Lower leg skin (tissue), 4 donors: Measurements from ENCODE around the gene CA9. TPM values are rescaled to one million over a fixed set of nuclear protein-coding genes. Genes with fewer than 3 reads are reported as not detected.
A peak's percentile ranks its signal among the peaks of the same experiment; 100 is the strongest.

Source experiments
- DNase-seq, 2 donors: peaks; one replicate each; pipeline ENCODE4 v3.0.0-alpha.2; 2019; ENCODE audit warnings: low spot score in 2 of 2
- H3K4me3 ChIP-seq: fragments of 200-600 bp; sonication (generic); 2 replicates; pipeline ENCODE4 v1.5.1; 2017; ENCODE audit warnings: mild to moderate bottlenecking, low read depth; ENCODE audit not compliant: poor library complexity, severe bottlenecking
- CTCF ChIP-seq, 3 donors: fragments of 450-650 bp; IDR thresholded peaks; one replicate each; pipeline ENCODE4 v1.5.1; 2016; ENCODE audit warnings: antibody characterized with exemption in 3 of 3, mild to moderate bottlenecking in 3 of 3, moderate library complexity in 2 of 3
- POLR2A ChIP-seq, 2 donors: fragments of 450-650 bp; IDR thresholded peaks; one replicate each; pipeline ENCODE4 v1.6.1; 2016 to 2017; ENCODE audit warnings: antibody characterized with exemption in 2 of 2, mild to moderate bottlenecking in 1 of 2, moderate library complexity in 1 of 2
- WGBS, 2 donors: methylation state at CpG; one replicate each; pipeline ENCODE4 v1.1.5; 2018; 5-methylcytosine and 5-hydroxymethylcytosine counted together
- intact Hi-C: fragments of 100-400 bp; cut with DNase I; formaldehyde crosslinking; loops from one replicate; pipeline ENCODE4 v1.15.0; 2023; ENCODE audit warnings: low total_unique reads
- total RNA-seq, 4 donors: library from RNA; depleted of rRNA; stranded (reverse); fragments of >200 nt; gene quantifications; one replicate each; pipeline ENCODE4 v1.1.0, GENCODE V29; 2016

CA9 gene
- 10 to 100 TPM in 1 of 4 donors, 1 to 10 TPM in 2, under 1 TPM in 1; 0.25 to 22.2 (median 4.2) TPM for total RNA-seq

- H3K4me3 ChIP-seq: no peak within 1 kb of the TSS
- intact Hi-C loops: loop anchor here (10.0 kb wide), 1 partner anchor 51 kb away; no protein-coding TSS in a partner anchor
- TF ChIP-seq POLR2A (IDR thresholded peaks at IDR 0.05) (no peak), CTCF (IDR thresholded peaks at IDR 0.05) (no peak)
- 49 to 50% methylated on average over 10 of the region's 10 CpGs for WGBS, 2 donors
- DNase-seq: no peak
Observed at GRCh38 chr9:35673132-35674024, at the start of gene CA9. TSS of gene CA9 (plus strand) at chr9:35673928. CDS start at chr9:35673960, 32 bp downstream.

DNA sequence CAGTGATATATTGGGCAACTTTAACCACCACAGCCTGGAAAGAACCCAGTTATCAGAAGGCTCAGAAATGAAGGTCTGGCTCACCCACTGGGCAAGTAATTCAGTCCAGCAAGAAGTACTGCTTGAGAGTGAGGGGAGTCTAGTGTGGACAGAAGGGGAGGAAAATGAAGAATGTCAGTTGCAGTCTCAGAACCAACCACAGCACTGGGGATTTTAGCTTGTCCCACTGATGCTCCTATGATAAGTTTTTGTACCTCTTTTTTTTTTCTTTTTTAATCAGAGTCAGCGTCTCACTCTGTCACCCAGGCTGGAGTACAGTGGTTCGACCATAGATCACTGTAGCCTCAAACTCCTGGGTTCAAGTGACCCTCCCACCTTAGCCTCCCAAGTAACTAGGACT lies 46.2 kb upstream of the CA9 start:
- no peak for DNase-seq
- 77 to 90% methylated on average over 2 of the region's 2 CpGs for WGBS, 2 donors
- no peak overlapping the region for H3K4me3 ChIP-seq
- no peak for TF ChIP-seq CTCF (IDR thresholded peaks at IDR 0.05)
- no peak for TF ChIP-seq POLR2A (IDR thresholded peaks at IDR 0.05)
- intact Hi-C loops: no loop called here

DNA sequence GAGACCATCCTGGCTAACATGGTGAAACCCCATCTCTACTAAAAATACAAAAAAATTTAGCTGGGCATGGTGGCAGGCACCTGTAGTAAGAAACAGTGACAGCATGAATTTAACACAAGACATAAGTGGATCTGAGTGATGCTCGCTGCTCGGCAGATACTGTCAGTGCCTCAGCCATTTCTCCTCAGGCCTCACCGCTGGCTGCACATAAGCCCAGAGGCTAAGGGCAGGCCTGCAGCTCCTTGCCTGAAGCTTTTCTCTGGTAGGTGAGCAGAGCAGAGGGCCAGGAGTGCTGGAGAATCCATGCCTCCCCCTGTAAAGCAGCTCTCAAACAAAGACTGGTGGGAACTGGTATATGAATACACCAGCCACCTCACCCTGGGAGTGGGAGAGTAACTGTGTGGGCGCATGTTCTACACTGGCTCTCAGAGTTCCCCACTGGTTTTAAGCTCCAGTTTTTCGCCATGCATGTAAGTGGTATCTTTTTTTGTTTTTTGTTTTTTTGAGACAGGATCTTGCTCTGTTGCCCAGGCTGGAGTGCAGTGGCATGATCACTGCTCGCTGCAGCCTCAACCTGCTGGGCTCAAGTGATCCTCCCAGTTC lies 45.2 kb upstream of the CA9 start:
- DNase-seq: peak in 1 of 2 donors; percentile 68
- no peak for TF ChIP-seq CTCF (IDR thresholded peaks at IDR 0.05)
- TF ChIP-seq POLR2A (IDR thresholded peaks at IDR 0.05): no peak
- intact Hi-C loops: no loop called here
- no peak overlapping the region for H3K4me3 ChIP-seq
- 91 to 97% methylated on average over 6 of the region's 6 CpGs for WGBS, 2 donors

DNA sequence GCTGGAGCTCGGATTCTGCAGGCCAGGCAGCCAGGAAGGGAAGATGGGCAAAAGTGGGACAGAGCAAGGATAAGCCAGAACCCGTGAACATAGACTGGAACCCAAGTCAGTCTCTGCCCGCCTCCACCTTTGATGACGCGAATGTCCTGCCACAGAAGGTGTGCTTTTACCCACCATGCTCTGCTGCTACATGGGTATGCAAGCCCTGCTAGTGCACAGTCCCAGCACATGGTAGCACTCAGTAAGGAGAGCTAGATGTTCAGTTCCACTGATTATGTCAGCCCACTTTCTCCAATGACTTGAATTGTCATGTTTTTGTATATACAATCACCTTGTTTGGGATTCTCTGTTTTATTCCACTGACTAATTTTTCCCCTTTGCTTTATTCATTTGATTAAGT lies 44.1 kb upstream of the CA9 start:
- no peak overlapping the region for H3K4me3 ChIP-seq
- 90 to 91% methylated on average over 5 of the region's 5 CpGs for WGBS, 2 donors
- TF ChIP-seq CTCF (IDR thresholded peaks at IDR 0.05): no peak
- TF ChIP-seq POLR2A (IDR thresholded peaks at IDR 0.05): no peak
- peak in 1 of 2 donors; percentile 34 for DNase-seq
- intact Hi-C loops: no loop called here

GRCh38 chr9:35635730-35636129 lies 38.0 kb upstream of the CA9 start:
- no peak for DNase-seq
- no peak overlapping the region for H3K4me3 ChIP-seq
- no peak for TF ChIP-seq CTCF (IDR thresholded peaks at IDR 0.05)
- TF ChIP-seq POLR2A (IDR thresholded peaks at IDR 0.05): no peak
- intact Hi-C loops: no loop called here
